Neuronal stem cell (in vitro differentiated cells): Measurements from ENCODE around the gene UNC13B.

Experiments used
- DNase-seq: peaks from one replicate; pipeline ENCODE4 v3.0.0-alpha.2; 2013; ENCODE audit warnings: low spot score
- H2AFZ ChIP-seq: one replicate; pipeline ENCODE4 v1.6.1; 2013; ENCODE audit warnings: mild to moderate bottlenecking, low read length, inconsistent platforms
- H2AK5ac ChIP-seq: 2 replicates; pipeline ENCODE4 v1.6.1; 2013; ENCODE audit warnings: low read depth, mild to moderate bottlenecking, inconsistent platforms, low read length, moderate library complexity, mixed read lengths
- H2BK120ac ChIP-seq: 2 replicates; pipeline ENCODE4 v1.6.1; 2013; ENCODE audit warnings: low read depth, mild to moderate bottlenecking, inconsistent platforms, low read length, moderate library complexity, mixed read lengths
- H2BK12ac ChIP-seq: one replicate; pipeline ENCODE4 v1.6.1; 2013; ENCODE audit warnings: low read length, inconsistent platforms
- H2BK15ac ChIP-seq: 2 replicates; pipeline ENCODE4 v1.6.1; 2013; ENCODE audit warnings: mild to moderate bottlenecking, low read length, inconsistent platforms, mixed read lengths
- H2BK5ac ChIP-seq: one replicate; pipeline ENCODE4 v1.6.1; 2013; ENCODE audit warnings: inconsistent platforms, mild to moderate bottlenecking, low read length, moderate library complexity
- H3K14ac ChIP-seq: one replicate; pipeline ENCODE4 v1.6.1; 2013; ENCODE audit warnings: low read length, inconsistent platforms
- H3K18ac ChIP-seq: 2 replicates; pipeline ENCODE4 v1.6.1; 2013; ENCODE audit warnings: low read length, inconsistent platforms
- H3K23ac ChIP-seq: 2 replicates; pipeline ENCODE4 v1.6.1; 2013; ENCODE audit warnings: low read depth, mild to moderate bottlenecking, mixed read lengths, low read length, inconsistent platforms; ENCODE audit not compliant: poor library complexity
- H3K27ac ChIP-seq: replicated peaks from 3 replicates; pipeline ENCODE4 v1.5.1; 2013; ENCODE audit warnings: low read length, inconsistent platforms
- H3K27me3 ChIP-seq, 3 experiments: 2 replicates each; pipeline ENCODE4 v1.6.1; 2013; ENCODE audit warnings: low read length in 3 of 3, mild to moderate bottlenecking in 2 of 3, inconsistent platforms in 1 of 3, low read depth in 1 of 3, mixed read lengths in 1 of 3, moderate library complexity in 1 of 3; ENCODE audit not compliant: control insufficient read depth in 3 of 3, insufficient read depth in 3 of 3
- H3K36me3 ChIP-seq, 2 donors: replicated peaks in 1 of 2; 2 replicates each; pipeline ENCODE4 v1.6.1; 2013; ENCODE audit warnings: low read length in 2 of 2; ENCODE audit not compliant: control insufficient read depth in 2 of 2, insufficient read depth in 2 of 2
- H3K4ac ChIP-seq: 2 replicates; pipeline ENCODE4 v1.6.1; 2013; ENCODE audit warnings: inconsistent platforms, mild to moderate bottlenecking, low read length, moderate library complexity
- H3K4me1 ChIP-seq, 2 donors: 1 replicate in 1 of 2; 2 replicates in 1 of 2; pipeline ENCODE4 v1.6.1; 2013; ENCODE audit warnings: low read length in 2 of 2, low read depth in 1 of 2; ENCODE audit not compliant: control insufficient read depth in 2 of 2, insufficient read depth in 1 of 2
- H3K4me2 ChIP-seq: one replicate; pipeline ENCODE4 v1.6.1; 2013; ENCODE audit warnings: mild to moderate bottlenecking, low read length, inconsistent platforms; ENCODE audit not compliant: insufficient read depth, poor library complexity, severe bottlenecking
- H3K4me3 ChIP-seq, 2 donors: 2 replicates each; pipeline ENCODE4 v1.5.1; 2013; ENCODE audit warnings: low read length in 2 of 2, mild to moderate bottlenecking in 2 of 2, inconsistent platforms in 1 of 2, moderate library complexity in 1 of 2
- H3K79me1 ChIP-seq: one replicate; pipeline ENCODE4 v1.6.1; 2013; ENCODE audit warnings: low read depth, mild to moderate bottlenecking, inconsistent platforms, low read length, moderate library complexity
- H3K9ac ChIP-seq: one replicate; pipeline ENCODE4 v1.6.1; 2013; ENCODE audit warnings: mild to moderate bottlenecking, low read depth, low read length, inconsistent platforms; ENCODE audit not compliant: poor library complexity
- H3K9me3 ChIP-seq, 2 donors: replicated peaks in 1 of 2; 2 replicates each; pipeline versions ENCODE3 to v1.6.1; 2013; ENCODE audit warnings: low read length in 2 of 2, mild to moderate bottlenecking in 2 of 2, inconsistent platforms in 1 of 2, low read depth in 1 of 2, mixed read lengths in 1 of 2, moderate library complexity in 1 of 2; ENCODE audit not compliant: control insufficient read depth in 2 of 2, insufficient read depth in 1 of 2
- H4K8ac ChIP-seq: one replicate; pipeline ENCODE4 v1.6.1; 2013; ENCODE audit warnings: low read depth, mild to moderate bottlenecking, inconsistent platforms, low read length, moderate library complexity
- H4K91ac ChIP-seq: one replicate; pipeline ENCODE4 v1.6.1; 2013; ENCODE audit warnings: low read length, low read depth, mild to moderate bottlenecking, inconsistent platforms; ENCODE audit not compliant: poor library complexity
- WGBS, 2 donors: extraction: QIAGEN DNeasy Blood & Tissue Kit; methylation state at CpG; one replicate each; pipeline ENCODE4 v1.1.7; 2013; ENCODE audit warnings: missing lambda C conversion rate in 2 of 2, mixed read lengths in 1 of 2; ENCODE audit not compliant: insufficient read length in 2 of 2, insufficient replicate concordance in 1 of 2; ENCODE audit errors: extremely low coverage in 2 of 2; 5-methylcytosine and 5-hydroxymethylcytosine counted together

UNC13B gene

DNA sequence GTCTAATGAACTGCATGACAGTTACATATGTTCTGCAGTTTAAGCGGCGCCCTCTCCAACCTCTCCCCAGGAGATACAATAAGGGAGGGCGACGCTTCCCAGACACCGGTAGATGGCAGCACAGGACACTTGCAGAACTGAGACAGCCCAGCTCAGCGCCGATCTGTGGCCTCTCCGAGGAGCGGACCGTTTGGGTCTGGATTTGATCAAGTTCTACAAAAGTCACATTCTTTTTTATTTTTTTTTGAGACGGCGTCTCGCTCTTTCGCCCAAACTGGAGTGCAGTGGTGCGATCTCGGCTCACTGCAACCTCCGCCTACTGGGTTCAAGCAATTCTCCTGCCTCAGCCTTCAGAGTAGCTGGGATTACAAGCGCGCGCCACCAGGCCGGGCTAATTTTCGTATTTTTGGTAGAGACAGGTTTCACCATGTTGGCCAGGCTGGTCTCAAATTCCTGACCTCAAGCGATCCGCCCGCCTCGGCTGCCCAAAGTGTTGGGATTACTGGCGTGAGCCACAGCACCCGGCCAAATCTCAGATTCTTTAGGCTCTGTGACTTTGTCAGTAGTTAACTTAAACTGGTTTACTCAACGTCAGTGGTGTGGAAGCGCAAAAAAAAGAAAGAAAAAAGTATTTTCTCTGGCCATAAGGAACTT lies 44.8 kb upstream of the UNC13B start:
- Histone ChIP-seq H3K4me3 (peak overlapping the region in 1 of 2 donors; percentile 42), H3K18ac (no peak overlapping the region)

GRCh38 chr9:35134920-35135319 lies 26.9 kb upstream of the UNC13B start:
- Histone ChIP-seq H2BK12ac (no peak overlapping the region), H4K8ac (no peak overlapping the region), H3K4me3 (no peak overlapping the region), H2BK120ac (no peak overlapping the region), H2BK15ac (no peak overlapping the region), H3K79me1 (peaks cover 1% of the 10 kb centered on the region), H2BK5ac (no peak overlapping the region), H4K91ac (no peak overlapping the region), H3K9ac (no peak overlapping the region), H3K27me3 (no peaks in the 10 kb centered on the region), H3K9me3 (peaks cover 0 to 7% of the 10 kb centered on the region in 2 donors), H2AK5ac (no peak overlapping the region), H2AFZ (no peak overlapping the region), H3K4me2 (no peak overlapping the region), H3K4ac (no peak overlapping the region), H3K36me3 (no peaks in the 10 kb centered on the region), H3K23ac (no peak overlapping the region), H3K18ac (no peak overlapping the region), H3K14ac (no peak overlapping the region), H3K4me1 (no peaks in the 10 kb centered on the region), H3K27ac (no peak overlapping the region)
- no peak for DNase-seq
- WGBS, 2 donors, result no CpG with 5 or more reads among the region's 6 CpGs

More for the DNA sequence above, 44.8 kb upstream of the UNC13B start:
- Histone ChIP-seq H2AFZ (peak overlapping the region; percentile 81), H2BK15ac (no peak overlapping the region), H4K91ac (no peak overlapping the region), H3K4me2 (peak overlapping the region; percentile 92), H3K4me1 (peaks cover 18 to 19% of the 10 kb centered on the region in 2 donors), H2AK5ac (no peak overlapping the region), H2BK12ac (no peak overlapping the region), H3K9ac (no peak overlapping the region), H3K27ac (no peak overlapping the region), H2BK120ac (no peak overlapping the region), H2BK5ac (no peak overlapping the region), H3K36me3 (no peaks in the 10 kb centered on the region), H3K14ac (no peak overlapping the region), H4K8ac (no peak overlapping the region), H3K27me3 (peaks cover 0 to 3% (median 0%) of the 10 kb centered on the region in 3 experiments), H3K9me3 (no peaks in the 10 kb centered on the region), H3K4ac (no peak overlapping the region), H3K79me1 (peaks cover 3% of the 10 kb centered on the region), H3K23ac (no peak overlapping the region)
- no CpG with 5 or more reads among the region's 30 CpGs for WGBS, 2 donors
- DNase-seq, result peak; percentile 91

GRCh38 chr9:35135988-35136387 lies 25.8 kb upstream of the UNC13B start:
- no peak overlapping the region for H3K4ac ChIP-seq
- no peak overlapping the region for H4K91ac ChIP-seq
- no peaks in the 10 kb centered on the region for H3K4me1 ChIP-seq
- H3K27me3 ChIP-seq, result no peaks in the 10 kb centered on the region
- no peak overlapping the region for H2BK15ac ChIP-seq
- H2BK5ac ChIP-seq, result no peak overlapping the region
- H3K18ac ChIP-seq, result no peak overlapping the region
- H2BK12ac ChIP-seq, result no peak overlapping the region
- no peak overlapping the region for H2AK5ac ChIP-seq
- DNase-seq, result no peak
- H3K14ac ChIP-seq, result no peak overlapping the region
- peaks cover 1% of the 10 kb centered on the region for H3K79me1 ChIP-seq
- no peaks in the 10 kb centered on the region for H3K36me3 ChIP-seq
- peaks cover 0 to 10% of the 10 kb centered on the region in 2 donors for H3K9me3 ChIP-seq
- H2BK120ac ChIP-seq, result no peak overlapping the region
- no peak overlapping the region for H3K9ac ChIP-seq
- H3K4me3 ChIP-seq, result no peak overlapping the region
- H3K23ac ChIP-seq, result no peak overlapping the region
- no peak overlapping the region for H2AFZ ChIP-seq
- no peak overlapping the region for H3K4me2 ChIP-seq
- no peak overlapping the region for H3K27ac ChIP-seq
- H4K8ac ChIP-seq, result no peak overlapping the region
- no CpG with 5 or more reads among the region's 7 CpGs for WGBS, 2 donors

GRCh38 chr9:35136866-35137265 lies 24.9 kb upstream of the UNC13B start:
- Histone ChIP-seq H3K27me3 (no peaks in the 10 kb centered on the region), H3K36me3 (no peaks in the 10 kb centered on the region), H3K9me3 (peaks cover 7 to 19% of the 10 kb centered on the region in 2 donors), H3K4me1 (no peaks in the 10 kb centered on the region), H2AFZ (peak overlapping the region; percentile 59), H4K8ac (no peak overlapping the region), H3K4me3 (no peak overlapping the region), H4K91ac (no peak overlapping the region), H2BK12ac (no peak overlapping the region), H3K14ac (no peak overlapping the region), H2AK5ac (no peak overlapping the region), H3K27ac (no peak overlapping the region), H3K4ac (no peak overlapping the region), H3K79me1 (peaks cover 1% of the 10 kb centered on the region), H3K9ac (no peak overlapping the region), H2BK15ac (no peak overlapping the region), H3K18ac (no peak overlapping the region), H2BK5ac (no peak overlapping the region), H2BK120ac (no peak overlapping the region), H3K23ac (no peak overlapping the region), H3K4me2 (no peak overlapping the region)
- WGBS, 2 donors, result no CpG with 5 or more reads among the region's 8 CpGs
- no peak for DNase-seq
